GM23248 (cell line): ENCODE measurements around the gene SPTB. TPM values are rescaled to one million over a fixed set of nuclear protein-coding genes. Genes with fewer than 3 reads are reported as not detected.

Experiments used
- DNase-seq: peaks from one replicate; pipeline ENCODE4 v3.0.0-alpha.2; 2015
- H2AFZ ChIP-seq: fragments of 200-600 bp; sonication (generic); 2 replicates; pipeline ENCODE4 v1.6.1; 2016; ENCODE audit warnings: antibody characterized with exemption
- H3F3A ChIP-seq: fragments of 200-600 bp; sonication (generic); 2 replicates; pipeline ENCODE4 v1.6.1; 2016; ENCODE audit warnings: mild to moderate bottlenecking, antibody characterized with exemption, mixed run types; ENCODE audit not compliant: insufficient read depth
- H3K27ac ChIP-seq: fragments of 200-600 bp; sonication (generic); 2 replicates; pipeline ENCODE4 v1.5.1; 2016; ENCODE audit warnings: mild to moderate bottlenecking
- H3K27me3 ChIP-seq: fragments of 200-600 bp; sonication (generic); replicated peaks from 2 replicates; pipeline ENCODE4 v1.6.1; 2016; ENCODE audit warnings: mild to moderate bottlenecking; ENCODE audit not compliant: insufficient read depth
- H3K36me3 ChIP-seq: fragments of 200-600 bp; sonication (generic); 2 replicates; pipeline ENCODE4 v1.6.1; 2016; ENCODE audit warnings: low read depth, mild to moderate bottlenecking
- H3K4me1 ChIP-seq: fragments of 200-600 bp; sonication (generic); 2 replicates; pipeline ENCODE4 v1.6.1; 2016; ENCODE audit warnings: mild to moderate bottlenecking; ENCODE audit not compliant: insufficient read depth
- H3K4me2 ChIP-seq: fragments of 200-600 bp; sonication (generic); one replicate; pipeline ENCODE4 v1.6.1; 2016; ENCODE audit warnings: mild to moderate bottlenecking; ENCODE audit not compliant: unreplicated experiment
- H3K4me3 ChIP-seq: fragments of 200-600 bp; sonication (generic); 2 replicates; pipeline ENCODE4 v1.5.1; 2016; ENCODE audit warnings: mild to moderate bottlenecking
- H3K79me2 ChIP-seq: fragments of 200-600 bp; sonication (generic); 2 replicates; pipeline ENCODE4 v1.6.1; 2016; ENCODE audit warnings: mild to moderate bottlenecking; ENCODE audit not compliant: insufficient read depth
- H3K9ac ChIP-seq: fragments of 200-600 bp; sonication (generic); 2 replicates; pipeline ENCODE4 v1.6.1; 2016; ENCODE audit warnings: mild to moderate bottlenecking
- H3K9me2 ChIP-seq: fragments of 200-600 bp; sonication (generic); 2 replicates; pipeline ENCODE4 v1.6.1; 2016; ENCODE audit warnings: mixed run types, mild to moderate bottlenecking, moderate library complexity; ENCODE audit not compliant: insufficient read depth
- H3K9me3 ChIP-seq: fragments of 200-600 bp; sonication (generic); one replicate; pipeline ENCODE4 v1.6.1; 2017; ENCODE audit warnings: low read depth
- H4K20me1 ChIP-seq: fragments of 200-600 bp; sonication (generic); 2 replicates; pipeline ENCODE4 v1.6.0; 2016; ENCODE audit not compliant: insufficient read depth
- EZH2 ChIP-seq: fragments of 200-600 bp; sonication (generic); IDR thresholded peaks from 2 replicates; pipeline ENCODE4 v1.6.1; 2018; ENCODE audit warnings: antibody characterized with exemption, mild to moderate bottlenecking; ENCODE audit not compliant: insufficient read depth, poor library complexity, severe bottlenecking
- EZH2phosphoT487 ChIP-seq: fragments of 200-600 bp; sonication (generic); IDR thresholded peaks from 2 replicates; pipeline ENCODE4 v1.6.1; 2018; ENCODE audit warnings: antibody characterized with exemption, moderate library complexity, mild to moderate bottlenecking, low read depth; ENCODE audit not compliant: insufficient read depth
- WGBS, 2 experiments: methylation state at CpG; one replicate each; pipeline ENCODE4 v1.1.6; 2015 to 2017; ENCODE audit warnings: low lambda C conversion rate in 2 of 2, low coverage in 1 of 2; ENCODE audit errors: missing lambda C conversion rate in 2 of 2; 5-methylcytosine and 5-hydroxymethylcytosine counted together
- in situ Hi-C: fragments of 300-500 bp; cut with MboI; formaldehyde crosslinking; loops from 2 replicates; pipeline ENCODE4 v1.15.0; 2020
- polyA plus RNA-seq: library from polyadenylated mRNA; unstranded; fragments of >200 nt; fragmentation: Nextera tagmentation; extraction: Ambion mirVana; gene quantifications from 2 replicates; pipeline ENCODE4 v1.2.1, GENCODE V29; 2016
- total RNA-seq: library from RNA; depleted of rRNA; stranded (reverse); fragments of >200 nt; shearing (Covaris generic); gene quantifications from 2 replicates; pipeline ENCODE4 v1.2.3, GENCODE V29; 2014

The SPTB gene
- total and polyA plus RNA-seq, 2 experiments from 2014 or later = 0.06 to 0.11 TPM

DNA sequence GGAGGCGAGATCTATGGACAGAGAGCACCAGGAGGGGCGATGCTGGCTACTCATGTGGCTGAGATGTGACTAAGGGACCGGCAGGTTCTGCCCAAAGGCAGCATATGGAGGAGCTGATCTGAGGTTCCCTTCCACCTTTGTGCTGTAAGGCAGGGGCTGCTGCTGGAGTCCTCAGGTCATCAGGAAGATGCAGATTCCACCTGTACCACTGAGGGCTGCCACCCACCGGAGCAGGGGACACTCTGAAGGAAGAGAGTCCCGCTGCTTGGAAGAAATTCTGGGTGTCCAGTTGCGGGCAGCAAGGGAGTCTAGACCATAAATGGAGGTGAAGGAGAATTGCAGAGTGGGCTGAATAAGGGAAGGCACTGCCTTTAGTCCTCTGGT is 120.2 kb downstream of the SPTB start:
- H3K9ac ChIP-seq = no peak overlapping the region
- H3K9me3 ChIP-seq = no peaks in the 10 kb centered on the region
- H3K27me3 ChIP-seq = no peaks in the 10 kb centered on the region
- no peaks in the 10 kb centered on the region for H3K79me2 ChIP-seq
- no peak overlapping the region for H3K4me2 ChIP-seq
- DNase-seq = no peak
- no peak overlapping the region for H3K4me3 ChIP-seq
- no peak overlapping the region for H3K27ac ChIP-seq
- in situ Hi-C loops = no loop called here
- H4K20me1 ChIP-seq = no peaks in the 10 kb centered on the region
- TF ChIP-seq EZH2 (no peak), EZH2phosphoT487 (no peak)
- WGBS, 2 experiments = 86 to 95% methylated on average over 6 of the region's 6 CpGs
- H3K4me1 ChIP-seq = peaks cover 38% of the 10 kb centered on the region
- H3F3A ChIP-seq = peaks cover 23% of the 10 kb centered on the region
- no peak overlapping the region for H2AFZ ChIP-seq
- H3K36me3 ChIP-seq = no peaks in the 10 kb centered on the region
- no peaks in the 10 kb centered on the region for H3K9me2 ChIP-seq

DNA sequence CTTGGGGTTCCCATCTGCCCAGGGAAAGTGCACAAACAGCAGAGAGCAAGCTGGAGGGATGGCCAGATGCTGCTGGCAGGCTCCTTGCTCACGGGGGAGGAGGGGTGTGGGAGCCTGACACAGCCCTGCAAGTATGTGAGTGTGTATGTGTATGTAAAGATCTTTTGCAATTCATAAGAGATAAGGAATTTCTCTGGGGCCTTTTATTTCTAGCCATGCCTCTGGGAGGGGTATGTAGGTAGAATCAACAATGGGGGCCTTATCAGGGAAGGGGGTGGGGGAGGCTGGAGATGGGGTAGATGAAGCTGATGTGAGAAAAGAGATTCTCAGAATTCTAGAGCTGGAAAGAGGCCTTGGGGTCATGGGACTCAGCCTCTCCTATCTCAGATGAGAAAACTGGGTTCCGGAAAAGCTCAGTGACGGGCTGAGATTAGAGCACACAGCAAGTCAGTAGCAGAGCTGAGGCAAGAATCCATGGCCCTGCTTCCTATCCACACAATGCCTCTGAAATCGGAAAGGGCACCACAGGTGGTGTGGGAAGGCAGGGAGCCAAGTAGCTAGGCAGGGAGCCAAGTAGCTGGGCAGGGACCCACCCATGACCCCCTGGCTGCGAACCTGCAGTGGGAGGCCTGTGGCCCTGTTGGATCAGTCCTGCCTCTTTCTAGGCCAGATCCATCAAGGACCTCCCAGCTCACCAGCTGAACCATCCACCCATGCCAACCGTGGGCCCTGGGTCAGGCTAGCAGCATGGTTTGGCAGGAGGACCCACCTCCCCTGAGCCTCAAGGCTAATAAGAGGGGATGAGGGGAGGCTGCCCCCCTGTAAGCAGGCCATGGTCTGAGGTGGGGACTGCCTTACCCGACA is 120.8 kb downstream of the SPTB start:
- H4K20me1 ChIP-seq = no peaks in the 10 kb centered on the region
- no peak overlapping the region for H3K9ac ChIP-seq
- no peak overlapping the region for H3K27ac ChIP-seq
- 47 to 61% methylated on average over 7 of the region's 7 CpGs for WGBS, 2 experiments
- H3K4me1 ChIP-seq = peaks cover 33% of the 10 kb centered on the region
- peak overlapping the region; percentile 50 for H3K4me2 ChIP-seq
- no peak overlapping the region for H2AFZ ChIP-seq
- H3K9me3 ChIP-seq = no peaks in the 10 kb centered on the region
- no peaks in the 10 kb centered on the region for H3K36me3 ChIP-seq
- no peaks in the 10 kb centered on the region for H3K79me2 ChIP-seq
- in situ Hi-C loops = no loop called here
- TF ChIP-seq EZH2 (no peak), EZH2phosphoT487 (no peak)
- peaks cover 17% of the 10 kb centered on the region for H3F3A ChIP-seq
- H3K9me2 ChIP-seq = no peaks in the 10 kb centered on the region
- no peak overlapping the region for H3K4me3 ChIP-seq
- H3K27me3 ChIP-seq = no peaks in the 10 kb centered on the region
- peak; percentile 90 for DNase-seq

DNA sequence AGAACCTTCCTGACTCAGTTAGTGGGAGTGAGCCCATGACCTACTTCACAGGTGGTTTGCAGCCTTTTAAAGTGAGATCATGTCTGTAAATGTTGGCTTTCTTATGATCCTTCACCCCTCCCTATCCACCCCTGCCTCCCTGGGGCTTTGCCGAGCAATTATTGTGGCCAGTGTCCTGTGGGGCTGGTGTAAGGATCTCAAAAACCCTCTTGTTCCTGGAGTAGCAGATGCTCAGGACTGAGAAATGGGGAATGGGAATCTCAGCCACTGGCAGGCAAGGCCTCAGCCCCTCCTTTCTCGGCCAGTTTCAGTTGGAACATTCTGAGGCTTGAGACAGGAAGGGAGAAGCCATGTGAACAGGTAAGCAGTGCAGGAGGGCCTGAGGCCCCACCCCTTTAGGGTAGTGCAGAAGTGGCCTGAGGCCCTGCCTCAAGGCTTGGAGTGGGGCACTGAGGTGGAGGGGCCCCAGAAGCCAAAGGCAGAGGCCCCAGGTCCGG is 121.6 kb downstream of the SPTB start:
- Histone ChIP-seq H3K27ac (no peak overlapping the region), H3K4me3 (no peak overlapping the region), H3K9me2 (no peaks in the 10 kb centered on the region), H3K4me2 (peak overlapping the region; percentile 50), H3K27me3 (no peaks in the 10 kb centered on the region), H3K9me3 (no peaks in the 10 kb centered on the region), H3K9ac (peak overlapping the region; percentile 13; the same call in 1 of the 2 replicates), H3F3A (peaks cover 16% of the 10 kb centered on the region), H2AFZ (no peak overlapping the region), H3K36me3 (no peaks in the 10 kb centered on the region), H4K20me1 (no peaks in the 10 kb centered on the region), H3K79me2 (no peaks in the 10 kb centered on the region), H3K4me1 (peaks cover 33% of the 10 kb centered on the region)
- DNase-seq = peak; percentile 35
- 61 to 69% methylated on average over 3 of the region's 3 CpGs for WGBS, 2 experiments
- in situ Hi-C loops = no loop called here
- TF ChIP-seq EZH2phosphoT487 (no peak), EZH2 (no peak)

- in situ Hi-C loops = no loop called here
Observed at GRCh38 chr14:64757601-64758000, 122.1 kb downstream of the SPTB start.

More at GRCh38 chr14:64757601-64758000, 122.1 kb downstream of the SPTB start:
- peaks cover 33% of the 10 kb centered on the region for H3K4me1 ChIP-seq
- no peak overlapping the region for H2AFZ ChIP-seq
- H4K20me1 ChIP-seq = no peaks in the 10 kb centered on the region
- no peaks in the 10 kb centered on the region for H3K27me3 ChIP-seq
- no peak for DNase-seq
- 68 to 78% methylated on average over 3 of the region's 3 CpGs for WGBS, 2 experiments
- peaks cover 16% of the 10 kb centered on the region for H3F3A ChIP-seq
- H3K9ac ChIP-seq = no peak overlapping the region
- H3K4me3 ChIP-seq = no peak overlapping the region
- H3K27ac ChIP-seq = no peak overlapping the region
- TF ChIP-seq EZH2 = no peak
- no peak for TF ChIP-seq EZH2phosphoT487
- no peaks in the 10 kb centered on the region for H3K36me3 ChIP-seq
- H3K4me2 ChIP-seq = no peak overlapping the region
- H3K79me2 ChIP-seq = no peaks in the 10 kb centered on the region
- no peaks in the 10 kb centered on the region for H3K9me3 ChIP-seq
- H3K9me2 ChIP-seq = no peaks in the 10 kb centered on the region
